GM15510 (cell line): Measurements from ENCODE around the gene TRHDE.

ENCODE experiments used
- POLR2A ChIP-seq: IDR thresholded peaks from 3 replicates; pipeline ENCODE4 v1.6.1; 2011; ENCODE audit warnings: borderline replicate concordance; ENCODE audit not compliant: insufficient read length; ENCODE audit errors: extremely low read depth

Gene TRHDE

DNA sequence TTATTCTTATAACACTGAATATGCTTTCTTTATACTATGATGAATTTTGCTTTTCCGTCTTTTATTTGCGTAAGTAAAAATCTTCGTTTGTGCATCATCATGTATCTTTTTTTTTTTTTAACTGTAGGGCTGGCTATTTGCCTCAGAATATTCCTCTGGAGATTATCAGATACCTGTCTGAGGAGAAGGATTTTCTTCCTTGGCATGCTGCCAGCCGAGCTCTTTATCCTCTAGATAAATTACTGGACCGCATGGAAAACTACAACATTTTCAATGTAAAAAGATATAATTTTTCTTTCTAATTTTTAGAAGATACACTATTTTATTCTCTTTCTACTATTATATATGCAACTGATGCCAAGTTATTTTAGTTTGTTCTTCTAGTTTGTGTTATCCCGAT is 346.6 kb downstream of the TRHDE start:
- TF ChIP-seq POLR2A: no peak

DNA sequence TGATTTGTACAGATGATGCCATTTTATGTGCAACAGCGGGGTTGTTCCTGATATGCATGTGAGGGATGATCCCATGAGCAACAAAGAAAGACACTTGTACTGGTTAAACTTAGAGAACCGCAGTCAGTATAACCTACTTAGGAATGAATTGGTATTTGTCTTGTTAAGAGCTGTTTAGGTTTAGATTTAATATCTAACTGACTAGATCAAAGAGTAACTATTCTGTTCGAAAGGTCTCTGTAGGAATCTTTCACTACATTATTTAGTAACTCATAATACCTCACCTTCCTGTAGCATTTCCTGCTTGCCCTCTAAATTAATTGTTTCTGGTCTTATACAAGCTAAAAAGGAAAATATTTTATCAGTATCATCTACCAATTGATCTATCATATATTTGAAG is 350.4 kb downstream of the TRHDE start:
- TF ChIP-seq POLR2A: no peak

DNA sequence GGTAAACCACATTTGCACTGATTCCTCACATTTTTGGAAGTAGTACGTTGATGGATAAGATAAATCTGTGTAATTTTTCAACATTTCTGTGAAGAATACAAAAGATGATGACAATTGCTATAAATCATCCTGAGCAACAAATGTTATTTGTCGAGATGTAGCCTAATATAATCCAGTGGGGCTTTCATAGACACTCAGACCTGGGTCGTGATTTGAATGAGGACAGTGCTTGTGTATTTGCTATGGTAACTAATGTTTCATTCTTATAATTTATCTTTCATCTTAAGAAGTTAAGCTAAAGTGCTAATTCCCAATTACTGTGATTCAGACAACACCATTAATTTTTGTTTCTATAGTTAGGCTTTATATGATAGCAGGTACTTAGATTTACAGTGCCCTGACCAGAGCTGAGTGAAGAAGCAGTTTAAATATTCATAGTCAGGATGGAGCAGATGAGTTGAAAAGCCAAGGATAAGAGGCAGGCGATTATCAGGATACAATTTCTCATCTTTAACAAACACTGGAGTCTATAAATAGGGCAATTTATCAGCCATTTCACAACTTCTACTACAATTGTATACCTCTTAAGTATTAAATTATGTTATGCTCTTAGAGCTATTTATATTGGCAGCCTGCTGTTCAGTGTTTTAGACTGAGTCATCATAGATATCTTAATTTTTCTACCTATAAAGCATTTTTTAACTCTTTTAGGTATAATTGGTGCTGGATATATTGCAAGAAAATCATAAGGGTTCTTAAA is 359.9 kb downstream of the TRHDE start:
- no peak for TF ChIP-seq POLR2A

DNA sequence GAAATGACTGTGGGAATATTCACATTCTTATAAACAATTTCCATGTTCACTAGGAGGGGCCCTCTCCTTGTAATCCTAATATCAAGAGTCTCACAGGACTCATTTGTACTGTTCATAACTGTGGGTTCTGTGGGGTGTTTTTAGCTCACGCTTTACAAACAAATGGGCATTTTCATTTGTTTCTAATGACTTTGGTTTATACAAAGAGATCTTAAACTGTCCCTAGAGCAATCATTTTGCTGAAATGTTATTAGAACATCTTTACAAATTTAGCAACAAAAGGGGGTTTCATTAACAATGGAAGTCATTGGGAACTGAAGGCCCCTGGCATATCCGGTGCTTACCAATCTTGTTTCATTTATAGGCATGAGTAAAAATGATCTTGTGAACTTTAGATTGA is 370.5 kb downstream of the TRHDE start:
- no peak for TF ChIP-seq POLR2A

DNA sequence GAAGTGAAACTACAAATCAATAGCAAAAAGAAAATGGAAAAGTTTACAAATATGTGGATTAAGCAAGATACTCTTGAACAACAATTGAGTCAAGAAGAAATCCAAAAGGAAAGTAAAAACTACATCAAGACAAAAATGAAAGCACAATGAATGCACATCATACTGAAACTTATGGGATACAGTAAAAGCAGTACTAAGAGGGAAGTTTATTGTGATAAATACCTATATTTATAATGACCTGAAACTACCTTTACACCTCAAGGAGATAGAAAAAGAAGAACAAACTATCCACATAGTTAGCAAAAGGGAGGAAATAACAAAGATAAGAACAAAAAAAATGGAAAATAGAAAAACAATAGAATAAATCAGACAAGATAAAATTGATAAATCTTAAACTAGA is 375.0 kb downstream of the TRHDE start:
- TF ChIP-seq POLR2A: no peak

DNA sequence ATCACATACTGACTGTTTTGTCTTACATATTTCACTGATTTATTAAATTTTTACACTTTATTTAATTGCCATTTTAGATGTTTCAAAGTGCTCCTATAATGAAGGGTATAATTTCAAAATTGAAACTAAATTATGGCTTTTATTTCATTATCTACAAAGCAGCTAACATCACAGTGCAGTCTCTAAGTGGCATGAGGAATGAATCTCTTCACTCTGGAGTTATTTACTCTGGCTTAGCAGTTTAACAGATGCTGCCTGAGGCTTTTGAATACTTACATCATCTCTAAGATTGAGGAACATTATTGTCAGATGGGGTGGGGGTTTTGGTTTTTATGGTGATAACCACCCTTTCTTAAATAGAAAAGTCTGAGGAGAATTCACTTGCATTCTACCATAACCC is 386.4 kb downstream of the TRHDE start:
- TF ChIP-seq POLR2A: no peak

DNA sequence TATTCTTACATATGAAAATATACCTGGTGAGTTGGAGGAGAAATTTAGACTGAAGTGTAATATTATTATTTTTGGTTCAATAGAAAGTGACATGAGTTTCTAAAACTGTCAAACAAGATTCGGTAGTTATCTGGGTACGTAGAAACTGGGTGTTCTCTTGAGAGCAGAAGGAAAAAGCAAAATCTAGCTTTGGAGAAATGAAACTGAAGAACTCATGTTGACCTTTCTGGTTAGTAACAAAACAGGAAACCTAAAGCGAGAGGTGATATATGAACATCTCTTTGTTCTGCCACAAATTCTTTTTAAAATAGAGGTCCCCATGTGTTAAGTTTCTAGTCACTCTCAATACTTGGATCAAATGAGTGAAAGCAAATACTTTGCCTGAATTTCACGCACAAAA is 401.7 kb downstream of the TRHDE start:
- no peak for TF ChIP-seq POLR2A

DNA sequence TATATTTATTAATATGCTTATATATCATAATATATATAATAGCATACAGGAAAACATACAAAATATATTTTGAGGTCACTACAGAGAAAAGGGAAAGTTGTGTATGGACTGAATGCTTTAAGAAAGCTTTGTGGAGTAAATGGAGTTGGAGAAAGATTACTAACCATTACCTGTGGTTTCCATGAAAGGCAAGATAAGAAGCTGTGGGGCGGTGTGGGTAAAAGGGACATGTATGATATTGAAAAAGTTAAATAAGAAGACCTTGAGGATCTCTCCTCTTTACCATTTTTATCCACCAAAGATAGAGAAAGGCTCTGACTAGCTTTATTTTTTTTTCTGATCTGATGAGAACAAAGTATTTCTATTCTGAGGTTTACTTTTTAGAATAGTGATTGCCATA is 404.4 kb downstream of the TRHDE start:
- TF ChIP-seq POLR2A: no peak

DNA sequence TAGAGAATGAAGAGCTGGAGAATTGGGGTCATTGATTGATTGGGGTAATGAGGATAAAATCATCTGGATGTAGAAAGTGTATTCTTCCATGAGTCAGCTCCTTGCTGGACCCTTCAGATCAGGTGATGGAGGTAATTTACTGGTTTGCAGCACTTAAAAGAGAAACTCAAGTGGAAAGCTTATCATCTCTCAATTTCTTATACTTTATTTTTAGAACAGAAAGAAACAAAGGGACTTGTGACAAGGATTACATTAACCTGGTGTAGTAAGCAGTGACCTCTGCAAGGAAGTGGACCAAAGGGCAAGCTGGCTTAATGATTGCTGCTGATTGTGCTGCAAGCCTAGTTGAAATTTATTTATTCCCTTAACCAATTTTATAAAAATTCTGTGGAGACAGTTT is 405.0 kb downstream of the TRHDE start:
- no peak for TF ChIP-seq POLR2A

DNA sequence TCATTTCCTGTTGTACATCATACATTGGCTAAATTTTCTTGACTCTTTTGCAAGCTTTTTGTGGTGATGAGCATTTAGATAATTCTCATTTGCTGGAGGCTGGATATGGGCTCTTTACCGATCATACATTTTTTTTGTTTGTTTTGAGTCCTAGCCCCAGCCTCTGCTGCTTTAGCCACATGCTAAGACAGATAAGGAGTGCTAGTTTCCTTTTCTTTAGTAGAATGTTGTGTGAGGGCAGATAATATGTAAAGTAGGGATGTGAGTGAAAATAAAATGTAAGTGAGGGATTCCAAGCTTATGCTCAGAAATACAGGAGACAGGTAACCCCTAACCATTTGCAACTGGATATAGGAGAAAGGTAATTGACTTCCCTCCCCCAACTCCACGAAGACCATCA is 405.7 kb downstream of the TRHDE start:
- TF ChIP-seq POLR2A: no peak

DNA sequence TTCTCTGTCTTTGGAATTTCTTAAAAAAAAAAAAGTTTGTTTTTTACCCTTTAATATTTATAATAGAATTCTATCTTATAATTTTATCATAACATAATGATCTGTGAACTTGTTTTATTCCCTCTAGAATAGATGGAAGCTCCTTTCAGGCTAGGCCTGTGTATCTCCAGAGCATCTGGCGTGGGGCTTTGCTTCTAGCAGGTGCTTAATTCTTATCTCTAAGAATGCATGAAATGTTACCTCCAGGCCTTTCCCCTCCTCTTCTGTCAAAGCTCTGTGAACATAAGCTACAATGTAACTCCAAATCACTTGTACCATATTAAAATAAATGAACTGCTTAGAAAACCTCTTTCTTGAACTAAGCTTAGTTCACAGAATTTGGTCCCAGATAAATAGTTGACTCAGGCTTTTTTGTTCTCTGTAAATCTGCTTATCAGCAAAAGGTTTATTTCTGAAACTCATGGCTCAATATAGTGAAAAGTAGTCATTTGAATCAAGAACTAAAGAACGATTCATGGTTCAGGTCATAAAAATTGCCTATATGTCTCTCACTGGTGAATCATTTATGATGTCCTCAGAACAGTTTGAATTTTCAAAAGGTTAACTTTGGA is 407.1 kb downstream of the TRHDE start:
- no peak for TF ChIP-seq POLR2A

DNA sequence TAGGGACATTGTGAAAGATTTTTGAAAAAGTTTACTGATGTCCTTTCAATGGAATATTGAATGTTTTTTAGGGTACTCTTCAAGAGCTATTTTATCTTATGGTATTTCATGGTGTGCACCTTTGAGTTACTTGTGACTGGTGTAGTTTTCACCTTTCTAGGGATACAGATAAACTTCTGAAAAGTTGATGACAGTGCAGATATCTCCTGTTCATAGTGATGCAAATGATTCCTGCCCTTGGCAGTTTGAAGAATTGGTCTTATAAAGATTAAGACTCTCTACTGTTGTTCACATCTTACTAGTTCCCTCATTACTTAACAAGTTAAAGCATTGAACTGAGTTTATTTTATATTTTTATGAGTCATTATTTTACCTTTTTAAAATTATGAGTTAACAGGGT is 408.9 kb downstream of the TRHDE start:
- TF ChIP-seq POLR2A: no peak

DNA sequence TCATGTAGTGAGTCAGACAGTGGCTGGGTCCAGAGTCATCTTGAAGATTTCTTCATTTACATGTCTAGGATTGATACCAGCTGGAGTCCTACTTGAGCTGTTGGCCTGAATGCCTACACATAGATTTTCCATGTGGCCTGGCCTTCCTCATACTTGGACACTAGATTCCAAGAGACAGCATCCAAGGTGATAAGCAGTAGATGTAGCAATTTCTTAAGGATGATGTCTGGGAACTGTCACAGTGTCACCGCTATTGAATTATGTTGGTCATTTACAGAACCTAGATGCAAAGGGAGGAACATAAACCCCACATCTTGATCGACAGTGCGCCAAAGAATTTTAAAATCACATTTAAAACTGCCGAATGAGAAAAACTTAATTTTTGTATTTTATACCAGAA is 412.3 kb downstream of the TRHDE start:
- no peak for TF ChIP-seq POLR2A

DNA sequence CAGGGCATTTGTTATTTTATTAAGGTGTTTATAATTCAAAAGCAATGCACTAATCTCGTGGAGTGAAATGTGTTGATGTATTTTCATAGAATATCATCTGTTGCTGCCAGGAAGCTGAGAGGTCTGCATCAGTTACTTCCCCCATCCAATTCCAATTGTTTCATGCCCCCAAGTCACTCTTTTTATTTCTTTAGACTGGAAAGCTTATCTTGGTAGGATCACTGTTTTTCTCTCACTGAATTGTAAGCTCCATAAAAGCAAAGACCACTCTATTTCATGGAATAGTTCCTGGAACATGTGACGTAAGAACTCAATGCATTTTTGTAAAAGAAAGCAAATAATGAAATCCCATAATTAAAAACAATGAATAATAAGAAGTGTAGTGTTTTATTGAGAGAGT is 420.2 kb downstream of the TRHDE start:
- no peak for TF ChIP-seq POLR2A

DNA sequence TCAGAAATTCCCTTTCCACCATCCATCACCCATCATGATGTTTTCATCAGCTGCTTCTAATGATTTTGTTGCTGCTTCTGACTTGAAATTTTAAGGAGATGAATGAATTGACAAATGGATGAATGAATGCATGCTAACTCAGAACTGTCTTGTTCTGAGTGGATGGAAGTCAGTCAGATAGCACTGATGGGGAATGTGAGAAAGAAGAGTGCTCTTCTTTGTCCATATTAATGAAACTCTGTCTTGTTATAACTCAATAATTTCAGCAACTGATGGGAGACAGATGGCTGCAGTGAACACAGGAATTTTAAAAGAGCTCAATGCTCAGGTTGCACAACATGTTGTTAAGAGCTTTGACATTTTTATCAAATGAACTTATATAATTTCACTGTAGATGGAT is 422.0 kb downstream of the TRHDE start:
- TF ChIP-seq POLR2A: no peak

DNA sequence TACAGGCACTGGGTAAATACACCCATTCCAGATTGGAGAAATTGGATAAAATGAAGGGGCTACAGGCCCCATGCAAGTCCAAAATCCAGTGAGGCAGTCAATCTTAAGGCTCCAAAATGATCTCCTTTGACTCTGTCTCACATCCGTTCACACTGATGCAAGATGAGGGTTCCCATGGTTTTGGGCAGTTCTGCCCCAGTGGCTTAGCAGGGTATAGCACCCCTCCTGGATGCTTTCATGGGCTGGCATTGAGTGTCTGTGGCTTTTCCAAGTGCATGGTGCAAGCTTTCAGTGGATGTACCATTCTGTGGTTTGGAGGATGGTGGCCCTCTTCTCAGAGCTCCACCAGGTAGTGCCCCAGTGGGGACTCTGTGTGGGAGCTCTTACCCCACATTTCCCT is 427.2 kb downstream of the TRHDE start:
- TF ChIP-seq POLR2A: no peak
